H1 (cell line): Measurements from ENCODE around the gene CASZ1. TPM values are rescaled to one million over a fixed set of nuclear protein-coding genes. Genes with fewer than 3 reads are reported as not detected.

ENCODE experiments used
- KDM4A ChIP-seq: IDR thresholded peaks from one replicate; pipeline ENCODE4 v1.7.1; 2012; ENCODE audit warnings: low read depth, mild to moderate bottlenecking, moderate library complexity, low read length, inconsistent platforms; ENCODE audit not compliant: severe bottlenecking
- RFX5 ChIP-seq: IDR thresholded peaks from 2 replicates; pipeline ENCODE4 v1.6.1; 2011; ENCODE audit warnings: low read depth, low read length, improper control_type of control experiment, borderline replicate concordance
- SIN3A ChIP-seq, 2 experiments: IDR thresholded peaks in 1 of 2; conservative IDR thresholded peaks in 1 of 2; 2 replicates each; pipeline ENCODE4 v1.6.1; 2011 to 2012; ENCODE audit warnings: low read length in 2 of 2, improper control_type of control experiment in 1 of 2, low read depth in 1 of 2, mild to moderate bottlenecking in 1 of 2
- SP4 ChIP-seq: IDR thresholded peaks from 2 replicates; pipeline ENCODE4 v1.6.1; 2012; ENCODE audit warnings: low read length, inconsistent platforms
- YY1 ChIP-seq: IDR thresholded peaks from 2 replicates; pipeline ENCODE4 v1.6.1; 2011; ENCODE audit warnings: low read depth, mild to moderate bottlenecking, low read length
- polyA plus RNA-seq, 7 experiments: library from polyadenylated mRNA; depleted of rRNA in 3 of 7; stranded (reverse) in 5 of 7; unstranded in 2 of 7; fragments of >200 nt in 5 of 7; fragments of 200-250 nt in 2 of 7; gene quantifications; 1 replicate in 5 of 7; 2 replicates in 1 of 7; 4 replicates in 1 of 7; pipeline versions ENCODE4 v1.2.1 to v1.2.3, GENCODE V29; 2011 to 2013; ENCODE audit warnings: missing spikeins in 2 of 7, mixed read lengths in 2 of 7
- total RNA-seq: library from RNA; stranded (reverse); fragmentation: NEBNext Ultra II Directional; extraction: Animal tissue kit (Norgen Biotek cat#: 25700); gene quantifications from 2 replicates; pipeline ENCODE4 v1.2.1, GENCODE V29; 2021

CASZ1 gene
- total and polyA plus RNA-seq, 2 of the 8 experiments (the other 6 are each of a cell fraction or from before 2014, with no cell fraction given), result 4.4 to 7.7 TPM

GRCh38 chr1:10696977-10697376, 99.5 kb downstream of the CASZ1 start (continued):
- TF ChIP-seq KDM4A (no peak), SP4 (no peak), SIN3A (conservative IDR thresholded peaks at IDR 0.05 in 1 of 2, IDR thresholded peaks at IDR 0.05 in 1 of 2; ENCODE audit: low read depth in 1 of 2, low read length in 2 of 2) (no peak), RFX5 (no peak), YY1 (no peak)
- TF ChIP-seq, all 59 proteins: peak for 0
